Esophagus muscularis mucosa (tissue), 3 donors: ENCODE measurements around the gene SND1.

ENCODE experiments used
- CTCF ChIP-seq, 3 experiments: fragments of 200-600 bp in 2 of 3; fragments of 450-650 bp in 1 of 3; sonication (generic) in 2 of 3; IDR thresholded peaks; one replicate each; pipeline ENCODE4 v1.5.1; 2017 to 2019; ENCODE audit warnings: antibody characterized with exemption in 3 of 3, mild to moderate bottlenecking in 2 of 3, moderate library complexity in 1 of 3
- POLR2A ChIP-seq: fragments of 450-650 bp; IDR thresholded peaks from one replicate; pipeline ENCODE4 v1.6.1; 2017; ENCODE audit warnings: antibody characterized with exemption, moderate library complexity, mild to moderate bottlenecking, low read depth

GRCh38 chr7:127650847-127651555, 993 bp upstream of the SND1 start:
- TF ChIP-seq POLR2A (no peak), CTCF (IDR thresholded peaks at IDR 0.05) (no peak)
